H1 (cell line): ENCODE measurements around the gene TTC31. TPM values are rescaled to one million over a fixed set of nuclear protein-coding genes. Genes with fewer than 3 reads are reported as not detected.
A peak's percentile ranks its signal among the peaks of the same experiment; 100 is the strongest.

Experiments
- CTCF ChIA-PET: fragments of 300-600 bp; sonication (Branson Sonifier 250); formaldehyde crosslinking; loops from one replicate; lab custom pipeline; 2021; ENCODE audit not compliant: partially characterized antibody; lab: Charles Lee
- POLR2A ChIA-PET: fragments of 300-600 bp; sonication (Branson Sonifier 250); formaldehyde crosslinking; loops from one replicate; lab custom pipeline; 2021; ENCODE audit warnings: inconsistent platforms; ENCODE audit not compliant: partially characterized antibody; lab: Charles Lee
- DNase-seq, 2 experiments: peaks; one replicate each; pipeline versions ENCODE4 v3.0.0 to v3.0.0-alpha.2; 2010 to 2022; ENCODE audit warnings: low spot score in 2 of 2, low read depth in 1 of 2, mixed read lengths in 1 of 2
- FAIRE-seq: peaks from 2 replicates; lab custom pipeline; 2011; peaks lifted over from hg19 to GRCh38; lab: Jason Lieb, UNC
- H2AFZ ChIP-seq: 2 replicates; pipeline ENCODE4 v1.8.1; 2012; ENCODE audit warnings: low read length, inconsistent platforms
- H2AK5ac ChIP-seq: 2 replicates; pipeline ENCODE4 v1.6.1; 2013; ENCODE audit warnings: low read depth, low read length
- H2BK120ac ChIP-seq: replicated peaks from 2 replicates; pipeline ENCODE3; 2013; ENCODE audit warnings: low read depth, low read length, inconsistent platforms
- H2BK12ac ChIP-seq: 2 replicates; pipeline ENCODE4 v1.6.1; 2013; ENCODE audit warnings: low read depth, low read length
- H2BK15ac ChIP-seq: 2 replicates; pipeline ENCODE4 v1.6.1; 2013; ENCODE audit warnings: low read length
- H2BK20ac ChIP-seq: 2 replicates; pipeline ENCODE4 v1.6.1; 2013; ENCODE audit warnings: low read length
- H2BK5ac ChIP-seq: 2 replicates; pipeline ENCODE4 v1.6.1; 2013; ENCODE audit warnings: low read depth, low read length
- H3K14ac ChIP-seq: 2 replicates; pipeline ENCODE4 v1.6.1; 2013; ENCODE audit warnings: inconsistent platforms; ENCODE audit not compliant: insufficient read length
- H3K18ac ChIP-seq: 2 replicates; pipeline ENCODE4 v1.6.1; 2013; ENCODE audit warnings: low read length; ENCODE audit errors: extremely low read depth
- H3K23ac ChIP-seq: 2 replicates; pipeline ENCODE4 v1.6.1; 2013; ENCODE audit warnings: inconsistent platforms; ENCODE audit not compliant: insufficient read length
- H3K23me2 ChIP-seq: 2 replicates; pipeline ENCODE4 v1.6.1; 2013; ENCODE audit warnings: low read depth, low read length
- H3K27ac ChIP-seq: 2 replicates; pipeline ENCODE4 v1.6.1; 2011; ENCODE audit warnings: low read depth, low read length, inconsistent platforms
- H3K27me3 ChIP-seq, 4 experiments: replicated peaks in 1 of 4; 1 replicate in 1 of 4; 2 replicates in 3 of 4; pipeline versions ENCODE4 v1.6.1 to v1.8.1; 2011 to 2013; ENCODE audit warnings: low read length in 3 of 4, mild to moderate bottlenecking in 3 of 4, inconsistent platforms in 2 of 4, mixed read lengths in 2 of 4, moderate library complexity in 1 of 4; ENCODE audit not compliant: control insufficient read depth in 3 of 4, insufficient read depth in 3 of 4; ENCODE audit errors: extremely low read depth in 1 of 4
- H3K36me3 ChIP-seq, 4 experiments: 2 replicates each; pipeline versions ENCODE4 v1.6.1 to v1.8.1; 2011 to 2013; ENCODE audit warnings: mild to moderate bottlenecking in 4 of 4, low read length in 3 of 4, moderate library complexity in 2 of 4, control low read depth in 1 of 4, inconsistent platforms in 1 of 4; ENCODE audit not compliant: insufficient read depth in 4 of 4, control insufficient read depth in 2 of 4
- H3K4ac ChIP-seq: replicated peaks from 2 replicates; pipeline ENCODE3; 2013; ENCODE audit warnings: low read length, low read depth, mixed read lengths, inconsistent platforms; ENCODE audit not compliant: insufficient read length
- H3K4me1 ChIP-seq, 4 experiments: replicated peaks in 1 of 4; 1 replicate in 1 of 4; 2 replicates in 3 of 4; pipeline versions ENCODE4 v1.6.1 to v1.8.1; 2011 to 2013; ENCODE audit warnings: low read length in 3 of 4, inconsistent platforms in 2 of 4, mixed read lengths in 1 of 4; ENCODE audit not compliant: insufficient read depth in 4 of 4, control insufficient read depth in 3 of 4
- H3K4me2 ChIP-seq, 2 experiments: 2 replicates each; pipeline versions ENCODE4 v1.6.1 to v1.8.1; 2011 to 2013; ENCODE audit warnings: low read depth in 2 of 2, low read length in 2 of 2, control low read depth in 1 of 2, inconsistent platforms in 1 of 2, mild to moderate bottlenecking in 1 of 2; ENCODE audit not compliant: insufficient read depth in 1 of 2
- H3K4me3 ChIP-seq, 4 experiments: fragments of 200-600, 300-600 bp in 1 of 4; sonication (generic), shearing (Covaris generic), sonication (Bioruptor Twin) in 1 of 4; 2 replicates each; pipeline versions ENCODE4 v1.5.1 to v1.8.1; 2011 to 2016; ENCODE audit warnings: low read length in 4 of 4, low read depth in 3 of 4, control low read depth in 2 of 4, inconsistent platforms in 2 of 4, mild to moderate bottlenecking in 2 of 4, mixed read lengths in 1 of 4, moderate library complexity in 1 of 4; ENCODE audit not compliant: insufficient read depth in 2 of 4; ENCODE audit errors: extremely low read depth in 1 of 4
- H3K56ac ChIP-seq: replicated peaks from 2 replicates; pipeline ENCODE3; 2013; ENCODE audit warnings: low read depth, mild to moderate bottlenecking, mixed read lengths, low read length, inconsistent platforms; ENCODE audit not compliant: insufficient read length
- H3K79me1 ChIP-seq: 2 replicates; pipeline ENCODE4 v1.6.1; 2013; ENCODE audit warnings: low read depth, low read length, control low read depth
- H3K79me2 ChIP-seq, 2 experiments: 2 replicates each; pipeline versions ENCODE4 v1.6.1 to v1.8.1; 2012 to 2013; ENCODE audit warnings: low read length in 2 of 2, mild to moderate bottlenecking in 2 of 2, inconsistent platforms in 1 of 2; ENCODE audit not compliant: insufficient read depth in 2 of 2, control insufficient read depth in 1 of 2
- H3K9ac ChIP-seq, 4 experiments: replicated peaks in 1 of 4; 1 replicate in 1 of 4; 2 replicates in 3 of 4; pipeline versions ENCODE4 v1.6.1 to v1.8.1; 2011 to 2013; ENCODE audit warnings: low read depth in 3 of 4, low read length in 3 of 4, control low read depth in 2 of 4, mild to moderate bottlenecking in 2 of 4, moderate library complexity in 2 of 4, inconsistent platforms in 1 of 4; ENCODE audit errors: extremely low read depth in 1 of 4
- H3K9me3 ChIP-seq, 2 experiments: 2 replicates each; pipeline versions ENCODE4 v1.6.1 to v1.8.1; 2012 to 2013; ENCODE audit warnings: mild to moderate bottlenecking in 2 of 2, moderate library complexity in 2 of 2, control low read depth in 1 of 2, inconsistent platforms in 1 of 2, low read depth in 1 of 2, low read length in 1 of 2, mixed read lengths in 1 of 2; ENCODE audit not compliant: insufficient read depth in 2 of 2
- H4K20me1 ChIP-seq, 2 experiments: replicated peaks in 1 of 2; 2 replicates each; pipeline versions ENCODE3 to v1.8.1; 2011 to 2013; ENCODE audit warnings: inconsistent platforms in 2 of 2, low read length in 2 of 2, mild to moderate bottlenecking in 1 of 2; ENCODE audit not compliant: insufficient read depth in 2 of 2, control insufficient read depth in 1 of 2
- H4K5ac ChIP-seq: 2 replicates; pipeline ENCODE4 v1.6.1; 2013; ENCODE audit warnings: low read length, low read depth, mixed read lengths, inconsistent platforms; ENCODE audit not compliant: insufficient read length
- H4K8ac ChIP-seq: 2 replicates; pipeline ENCODE4 v1.8.0; 2013; ENCODE audit warnings: mild to moderate bottlenecking, moderate library complexity, low read length, inconsistent platforms; ENCODE audit not compliant: insufficient read depth; ENCODE audit errors: extremely low read depth
- H4K91ac ChIP-seq: replicated peaks from 2 replicates; pipeline ENCODE3; 2013; ENCODE audit warnings: low read length, mixed read lengths, inconsistent platforms; ENCODE audit not compliant: insufficient read length
- ATF3 ChIP-seq: IDR thresholded peaks from 2 replicates; pipeline ENCODE4 v1.6.1; 2011; ENCODE audit warnings: low read depth, mild to moderate bottlenecking, low read length; ENCODE audit not compliant: insufficient read depth
- BRCA1 ChIP-seq: IDR thresholded peaks from 2 replicates; pipeline ENCODE4 v1.6.1; 2012; ENCODE audit warnings: low read depth, low read length, improper control_type of control experiment
- CHD1 ChIP-seq: IDR thresholded peaks from 2 replicates; pipeline ENCODE4 v1.6.1; 2012; ENCODE audit warnings: low read depth, low read length, improper control_type of control experiment
- EP300 ChIP-seq, 2 experiments: IDR thresholded peaks; 1 replicate in 1 of 2; 2 replicates in 1 of 2; pipeline ENCODE4 v1.6.1; 2011 to 2012; ENCODE audit warnings: low read depth in 2 of 2, low read length in 2 of 2, mild to moderate bottlenecking in 2 of 2, borderline replicate concordance in 1 of 2, inconsistent platforms in 1 of 2, moderate library complexity in 1 of 2
- GABPA ChIP-seq: IDR thresholded peaks from 2 replicates; pipeline ENCODE4 v1.6.1; 2011; ENCODE audit warnings: mild to moderate bottlenecking, low read length, moderate library complexity, borderline replicate concordance; ENCODE audit not compliant: insufficient read depth
- JUN ChIP-seq: IDR thresholded peaks from 2 replicates; pipeline ENCODE4 v1.6.1; 2011; ENCODE audit warnings: low read depth, mild to moderate bottlenecking, improper control_type of control experiment, low read length
- JUND ChIP-seq: IDR thresholded peaks from 2 replicates; pipeline ENCODE4 v1.6.1; 2011; ENCODE audit warnings: mild to moderate bottlenecking, improper control_type of control experiment, low read length
- MAFK ChIP-seq: IDR thresholded peaks from 2 replicates; pipeline ENCODE4 v1.6.1; 2012; ENCODE audit warnings: low read depth, mild to moderate bottlenecking, improper control_type of control experiment, low read length
- NANOG ChIP-seq: IDR thresholded peaks from 2 replicates; pipeline ENCODE4 v1.6.1; 2011; ENCODE audit warnings: low read length, low read depth, mild to moderate bottlenecking, inconsistent platforms; ENCODE audit not compliant: insufficient read depth, poor library complexity, severe bottlenecking
- NRF1 ChIP-seq: IDR thresholded peaks from 2 replicates; pipeline ENCODE4 v1.6.1; 2011; ENCODE audit warnings: mild to moderate bottlenecking, low read depth, low read length, improper control_type of control experiment
- PHF8 ChIP-seq: fragments of 200-600 bp; sonication (generic); conservative IDR thresholded peaks from 2 replicates; pipeline ENCODE4 v1.7.1; 2012; ENCODE audit warnings: low read depth, mild to moderate bottlenecking, inconsistent platforms, low read length, moderate library complexity
- POLR2AphosphoS5 ChIP-seq: IDR thresholded peaks from 2 replicates; pipeline ENCODE4 v1.6.1; 2011; ENCODE audit warnings: low read depth, low read length
- POU5F1 ChIP-seq: IDR thresholded peaks from 2 replicates; pipeline ENCODE4 v1.6.1; 2011; ENCODE audit warnings: low read depth, mild to moderate bottlenecking, low read length, moderate library complexity
- SP4 ChIP-seq: IDR thresholded peaks from 2 replicates; pipeline ENCODE4 v1.6.1; 2012; ENCODE audit warnings: low read length, inconsistent platforms
- WGBS, 2 experiments: shearing (Covaris generic) in 1 of 2; methylation state at CpG; one replicate each; pipeline versions ENCODE4 v1.1.6 to v1.1.7; 2013 to 2015; ENCODE audit warnings: low lambda C conversion rate in 2 of 2, mixed read lengths in 2 of 2, inconsistent platforms in 1 of 2, low coverage in 1 of 2, missing lambda C conversion rate in 1 of 2; ENCODE audit not compliant: insufficient replicate concordance in 2 of 2, insufficient coverage in 1 of 2, insufficient read length in 1 of 2; ENCODE audit errors: extremely low coverage in 1 of 2, missing lambda C conversion rate in 1 of 2; 5-methylcytosine and 5-hydroxymethylcytosine counted together
- polyA plus RNA-seq, 7 experiments: library from polyadenylated mRNA; depleted of rRNA in 3 of 7; stranded (reverse) in 5 of 7; unstranded in 2 of 7; fragments of >200 nt in 5 of 7; fragments of 200-250 nt in 2 of 7; gene quantifications; 1 replicate in 5 of 7; 2 replicates in 1 of 7; 4 replicates in 1 of 7; pipeline versions ENCODE4 v1.2.1 to v1.2.3, GENCODE V29; 2011 to 2013; ENCODE audit warnings: missing spikeins in 2 of 7, mixed read lengths in 2 of 7
- total RNA-seq: library from RNA; stranded (reverse); fragmentation: NEBNext Ultra II Directional; extraction: Animal tissue kit (Norgen Biotek cat#: 25700); gene quantifications from 2 replicates; pipeline ENCODE4 v1.2.1, GENCODE V29; 2021

Gene TTC31
- total and polyA plus RNA-seq, 2 of the 8 experiments (the other 6 are each of a cell fraction or from before 2014, with no cell fraction given), result 28.8 to 29.9 TPM

GRCh38 chr2:74522516-74522915, 39.6 kb downstream of the TTC31 start:
- Histone ChIP-seq H4K91ac (no peak overlapping the region), H3K27ac (no peak overlapping the region), H3K4me2 (no peak overlapping the region), H2BK20ac (no peak overlapping the region), H3K9me3 (no peaks in the 10 kb centered on the region), H2AK5ac (no peak overlapping the region), H3K18ac (no peak overlapping the region), H3K79me1 (no peaks in the 10 kb centered on the region), H4K8ac (no peak overlapping the region), H3K9ac (no peak overlapping the region), H4K20me1 (no peaks in the 10 kb centered on the region), H3K23me2 (no peaks in the 10 kb centered on the region), H3K36me3 (peaks cover 5 to 13% (median 12%) of the 10 kb centered on the region in 4 experiments; a peak in 6 of 8 replicates), H3K4me1 (no peaks in the 10 kb centered on the region), H2AFZ (no peak overlapping the region), H3K23ac (no peak overlapping the region), H2BK12ac (no peak overlapping the region), H4K5ac (no peak overlapping the region), H3K14ac (no peak overlapping the region), H3K4me3 (no peak overlapping the region), H3K4ac (no peak overlapping the region), H3K79me2 (no peaks in the 10 kb centered on the region), H2BK15ac (no peak overlapping the region), H3K27me3 (peaks cover 9 to 39% (median 30%) of the 10 kb centered on the region in 4 experiments), H3K56ac (peak overlapping the region; percentile 23), H2BK120ac (no peak overlapping the region), H2BK5ac (no peak overlapping the region)
- CTCF ChIA-PET, result interaction anchor here (0.8 to 1.4 kb wide), 6 partner anchors 9 to 50 kb away, joined by 3 to 5 read pairs (median 4); partner anchors contain the start of gene MRPL53
- no peak for DNase-seq
- 77% methylated on average over 3 of the region's 3 CpGs; no CpG with 5 or more reads in 1 of the 2 experiments for WGBS, 2 experiments
- POLR2A ChIA-PET, result interaction anchor here (0.7 to 1.7 kb wide), 6 partner anchors 16 to 50 kb away, joined by 3 read pairs; partner anchors contain the start of gene MRPL53
- no peak for FAIRE-seq
- TF ChIP-seq ATF3 (no peak), SP4 (no peak), POLR2AphosphoS5 (no peak), EP300 (IDR thresholded peaks at IDR 0.05; ENCODE audit: borderline replicate concordance in 1 of 2, low read depth in 2 of 2, low read length in 2 of 2) (no peak), GABPA (no peak), BRCA1 (no peak), POU5F1 (no peak), JUND (no peak), PHF8 (no peak), CHD1 (no peak), JUN (no peak), NANOG (no peak), MAFK (no peak), NRF1 (no peak)
